COLO668 (cell line): Measurements from ENCODE around the gene KRTAP3-2.

ENCODE experiments used
- DNase-seq: peaks from one replicate; lab custom pipeline; 2025; ENCODE audit not compliant: unreplicated experiment; lab: John Stamatoyannopoulos, UW

KRTAP3-2 gene

GRCh38 chr17:41012326-41013120 is 12.8 kb upstream of the KRTAP3-2 start:
- DNase-seq, result peak; percentile 23

- DNase-seq, result no peak
These were observed 10.7 kb upstream of the KRTAP3-2 start for GRCh38 chr17:41010441-41010840.

- DNase-seq, result no peak
These were observed 10.2 kb upstream of the KRTAP3-2 start for GRCh38 chr17:41009936-41010335.

- DNase-seq, result peak; percentile 4
These were observed 9.6 kb upstream of the KRTAP3-2 start for GRCh38 chr17:41009301-41009760.

- peak; percentile 83 for DNase-seq
These were observed 9.1 kb upstream of the KRTAP3-2 start, which contains the start of gene KRTAP3-1 for GRCh38 chr17:41008811-41009210. TSS of gene KRTAP3-1 (minus strand) at chr17:41009128. CDS start at chr17:41009074, 54 bp downstream.

- DNase-seq, result peak; percentile 33
These were observed 4.7 kb upstream of the KRTAP3-2 start for GRCh38 chr17:41004397-41004796.

GRCh38 chr17:41003926-41004325 is 4.2 kb upstream of the KRTAP3-2 start:
- DNase-seq, result no peak

- DNase-seq, result no peak
These were observed 3.1 kb upstream of the KRTAP3-2 start for GRCh38 chr17:41002814-41003213.

- DNase-seq, result no peak
These were observed 2.1 kb upstream of the KRTAP3-2 start for GRCh38 chr17:41001795-41002194.

GRCh38 chr17:40997361-40997760 is 2.3 kb downstream of the KRTAP3-2 start:
- DNase-seq, result no peak

- DNase-seq, result no peak
These were observed 2.9 kb downstream of the KRTAP3-2 start for GRCh38 chr17:40996829-40997228.

- no peak for DNase-seq
These were observed 4.6 kb downstream of the KRTAP3-2 start for GRCh38 chr17:40995116-40995515.

- DNase-seq, result peak; percentile 30
These were observed 5.9 kb downstream of the KRTAP3-2 start, which contains the start of gene KRTAP3-3 for GRCh38 chr17:40993839-40994238. TSS of gene KRTAP3-3 (minus strand) at chr17:40994164. CDS start at chr17:40994097, 67 bp downstream.

- DNase-seq, result no peak
These were observed 6.6 kb downstream of the KRTAP3-2 start for GRCh38 chr17:40993084-40993483.

GRCh38 chr17:40992666-40993065 is 7.0 kb downstream of the KRTAP3-2 start:
- DNase-seq, result no peak

- DNase-seq, result no peak
These were observed 12.8 kb downstream of the KRTAP3-2 start for GRCh38 chr17:40986920-40987319.

GRCh38 chr17:40984226-40984625 is 15.5 kb downstream of the KRTAP3-2 start, which contains the start of gene KRT40:
TSS of gene KRT40 (minus strand) at chr17:40984326. CDS start at chr17:40984273, 53 bp downstream.
- DNase-seq, result no peak

GRCh38 chr17:40981115-40981514 is 18.6 kb downstream of the KRTAP3-2 start:
- DNase-seq, result no peak

GRCh38 chr17:40980596-40980995 is 19.1 kb downstream of the KRTAP3-2 start:
- DNase-seq, result no peak

GRCh38 chr17:40980117-40980516 is 19.6 kb downstream of the KRTAP3-2 start:
- DNase-seq, result no peak

GRCh38 chr17:40978575-40979151 is 21.0 kb downstream of the KRTAP3-2 start:
- no peak for DNase-seq

- no peak for DNase-seq
These were observed 24.2 kb downstream of the KRTAP3-2 start for GRCh38 chr17:40975516-40975915.
